WTC11 (cell line): ENCODE measurements around the gene TCF7L2.

Experiments
- ATF3 ChIP-seq: sonication (generic); formaldehyde crosslinking; conservative IDR thresholded peaks from 2 replicates; pipeline ENCODE4 v1.8.1; 2022; ENCODE audit warnings: mild to moderate bottlenecking, missing genetic modification reagents
- JUN ChIP-seq: sonication (generic); formaldehyde crosslinking; IDR thresholded peaks from 2 replicates; pipeline ENCODE4 v1.8.0; 2023; ENCODE audit warnings: mild to moderate bottlenecking, missing genetic modification reagents
- ZNF396 ChIP-seq: fragments of 250-450 bp; sonication (Bioruptor Pico); IDR thresholded peaks from 2 replicates; pipeline ENCODE4 v1.8.0; 2021; ENCODE audit warnings: mild to moderate bottlenecking, moderate library complexity, borderline replicate concordance

GRCh38 chr10:112979927-112980326 is 29.9 kb downstream of the TCF7L2 start:
- TF ChIP-seq ATF3 (CRISPR knock-in tag) (no peak), ZNF396 (no peak), JUN (CRISPR knock-in tag) (no peak)
